GM19372 (cell line): ENCODE measurements around the gene RBM47.
"Not testable (repeated sequence)": the region's sequence is repeated elsewhere in the genome, so short reads cannot be mapped to it uniquely, and the experiment has no call there.

Experiments used
- ATAC-seq: cut with Tn5 transposase; IDR thresholded peaks from one replicate; pipeline ENCODE4 v1.9.1; 2021; ENCODE audit warnings: mild to moderate bottlenecking, low read depth, moderate library complexity; ENCODE audit not compliant: unreplicated experiment

RBM47 gene

DNA sequence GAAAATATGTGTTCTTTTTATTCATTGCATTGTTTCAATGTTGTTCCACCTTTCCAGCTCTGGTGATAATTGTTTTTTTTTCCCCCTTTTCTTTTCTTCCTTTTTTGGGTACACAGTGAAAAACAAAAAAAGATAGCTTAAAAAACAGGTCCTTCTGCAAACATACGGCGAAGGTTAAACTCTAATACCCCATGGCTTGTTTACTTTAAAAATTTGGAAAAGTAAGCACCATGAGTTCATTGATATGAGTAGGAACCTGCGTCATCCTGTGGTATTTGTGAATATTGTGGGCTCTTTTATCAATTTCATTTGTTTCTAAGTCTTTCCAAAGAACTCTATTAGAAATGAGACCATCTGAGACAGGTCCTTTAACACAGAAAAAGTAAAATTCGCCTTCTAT lies 171.0 kb downstream of the RBM47 start:
- ATAC-seq = no peak

DNA sequence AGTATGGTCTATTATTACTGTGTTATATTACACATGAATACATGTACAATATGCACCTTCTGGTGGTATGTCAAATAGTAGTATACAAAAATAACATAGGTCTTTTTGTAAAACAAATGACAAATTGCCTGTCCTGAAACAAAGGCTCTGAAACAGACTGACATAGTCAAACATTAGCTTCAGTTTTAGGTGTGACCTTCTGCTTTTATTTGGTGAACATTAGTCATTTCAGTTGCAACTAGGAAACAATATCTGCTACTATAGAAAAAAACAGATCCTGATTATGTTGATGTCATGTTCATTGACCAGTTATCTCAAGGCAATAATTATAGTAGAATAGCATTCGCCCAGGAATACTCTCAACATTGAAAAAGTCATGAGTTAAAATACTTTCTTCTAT lies 171.6 kb downstream of the RBM47 start:
- no peak for ATAC-seq

DNA sequence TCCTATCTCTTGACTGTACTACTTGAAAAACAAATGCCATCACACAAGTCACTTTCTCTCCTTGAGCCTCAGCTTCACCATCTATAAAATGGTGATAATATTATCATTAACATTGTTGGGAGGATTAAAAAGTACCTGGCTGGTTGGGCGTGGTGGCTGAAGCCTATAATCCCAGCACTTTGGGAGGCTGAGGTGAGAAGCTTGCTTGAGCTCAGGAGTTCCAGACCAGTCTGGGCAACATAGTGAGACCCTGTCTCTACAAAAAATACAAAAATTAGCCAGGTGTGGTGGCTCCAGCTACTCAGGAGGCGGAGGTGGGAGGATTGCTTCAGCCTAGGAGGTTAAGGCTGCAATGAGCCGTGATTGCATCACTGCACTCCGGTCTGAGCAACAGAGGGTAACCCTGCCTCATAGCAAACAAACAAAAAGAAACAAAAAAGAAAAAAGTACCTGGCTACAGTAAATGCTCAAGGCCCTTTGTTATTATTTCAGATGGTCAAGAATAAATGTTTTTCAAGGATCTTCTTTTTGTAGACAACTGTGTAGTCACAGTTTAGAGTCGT lies 174.2 kb downstream of the RBM47 start:
- no peak for ATAC-seq

DNA sequence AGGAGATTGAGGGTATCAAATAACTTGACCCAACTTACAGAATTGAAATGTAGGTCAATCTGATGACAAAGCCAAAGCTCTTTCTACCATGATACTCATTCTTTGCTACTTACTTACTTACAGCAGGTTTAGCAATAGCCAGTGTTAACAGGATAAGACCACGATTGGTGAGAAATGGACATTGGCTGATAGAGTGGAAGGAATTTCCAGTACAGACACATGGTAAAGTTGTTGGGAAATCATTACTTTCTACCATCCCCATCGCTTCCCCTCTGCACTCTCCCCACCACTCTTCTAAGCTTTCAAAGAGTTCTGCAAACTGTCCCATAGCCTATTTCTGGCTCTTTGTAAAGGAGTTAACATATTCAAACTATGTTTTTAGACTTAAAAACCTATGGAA lies 174.8 kb downstream of the RBM47 start:
- no peak for ATAC-seq

DNA sequence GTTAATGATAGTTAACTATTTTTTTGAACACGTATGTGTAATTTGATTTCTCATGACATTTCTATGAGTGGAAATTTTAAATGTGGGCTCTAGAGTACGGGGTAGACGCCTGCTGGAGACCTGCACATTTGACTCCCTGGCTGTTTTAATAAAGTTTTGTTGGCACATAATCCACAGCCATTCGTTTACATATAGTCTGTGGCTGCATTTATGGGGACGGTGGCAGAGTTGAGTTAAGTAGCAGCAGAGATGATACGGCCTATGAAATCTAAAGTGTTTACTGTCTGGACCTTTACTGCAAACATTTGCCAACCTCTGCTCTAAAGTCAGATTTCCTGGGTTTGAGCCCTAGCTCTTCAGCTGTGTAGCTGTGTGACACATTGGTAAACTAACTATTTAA lies 175.8 kb downstream of the RBM47 start:
- no peak for ATAC-seq

DNA sequence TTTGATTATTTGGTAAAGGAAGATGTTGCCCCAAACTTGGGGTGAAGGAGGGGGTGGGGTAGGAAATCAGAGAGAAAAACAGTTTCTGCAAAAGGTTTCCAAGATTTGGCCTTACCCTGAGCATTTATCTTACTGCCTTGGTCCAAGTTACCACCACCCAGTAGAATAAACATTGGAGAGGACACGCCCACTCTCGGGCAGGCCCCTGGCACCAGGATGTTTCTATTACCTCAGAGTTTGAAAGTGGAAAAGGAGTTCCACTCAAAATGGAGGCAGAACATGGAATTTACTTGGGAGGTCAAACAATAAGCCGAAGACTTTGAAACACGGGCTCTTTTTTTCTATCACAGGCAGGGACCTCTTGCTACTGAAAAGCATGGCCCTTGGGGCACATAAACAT lies 180.8 kb downstream of the RBM47 start:
- ATAC-seq = no peak

DNA sequence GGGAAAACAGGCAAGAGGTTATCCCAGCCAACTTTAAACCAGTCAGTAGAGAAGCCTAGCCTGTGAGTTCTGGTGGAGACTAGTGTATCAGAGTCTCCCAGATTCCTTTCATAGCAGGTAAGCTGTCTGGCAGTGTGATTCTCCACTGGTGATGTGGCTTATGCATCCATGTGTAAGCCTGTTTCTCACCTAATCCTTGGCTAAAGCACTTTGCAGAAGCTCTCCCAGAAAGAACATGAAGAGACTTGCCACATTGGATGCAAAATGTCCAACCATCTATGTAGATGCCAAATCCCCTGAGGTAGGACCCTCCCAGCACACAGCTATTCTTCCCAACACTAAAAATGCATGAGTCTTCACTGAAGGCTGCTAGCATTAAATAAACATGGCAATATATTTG lies 182.8 kb downstream of the RBM47 start:
- ATAC-seq = no peak

DNA sequence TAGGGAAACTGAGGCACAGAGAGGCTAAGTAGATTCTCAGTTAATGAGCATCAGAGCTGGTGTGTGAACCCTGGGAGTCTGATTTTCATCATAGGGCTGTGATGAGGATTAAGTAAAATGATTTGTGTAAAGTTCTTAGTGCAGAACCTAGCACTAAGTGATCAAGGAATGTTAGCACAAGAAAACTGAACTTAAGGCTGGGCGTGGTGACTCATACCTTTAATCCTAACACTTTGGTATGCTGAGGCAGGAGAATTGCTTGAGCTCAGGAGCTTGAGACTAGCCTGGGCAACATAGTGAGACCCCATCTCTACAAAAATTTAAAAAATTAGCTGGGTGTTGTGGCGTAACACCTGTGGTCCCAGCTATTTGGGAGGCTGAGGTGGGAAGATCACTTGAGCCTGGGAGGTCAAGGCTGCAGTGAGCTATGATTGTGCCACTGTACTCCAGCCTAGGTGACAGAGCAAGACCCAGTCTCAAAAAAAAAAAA lies 183.4 kb downstream of the RBM47 start:
- ATAC-seq = not testable (repeated sequence)

DNA sequence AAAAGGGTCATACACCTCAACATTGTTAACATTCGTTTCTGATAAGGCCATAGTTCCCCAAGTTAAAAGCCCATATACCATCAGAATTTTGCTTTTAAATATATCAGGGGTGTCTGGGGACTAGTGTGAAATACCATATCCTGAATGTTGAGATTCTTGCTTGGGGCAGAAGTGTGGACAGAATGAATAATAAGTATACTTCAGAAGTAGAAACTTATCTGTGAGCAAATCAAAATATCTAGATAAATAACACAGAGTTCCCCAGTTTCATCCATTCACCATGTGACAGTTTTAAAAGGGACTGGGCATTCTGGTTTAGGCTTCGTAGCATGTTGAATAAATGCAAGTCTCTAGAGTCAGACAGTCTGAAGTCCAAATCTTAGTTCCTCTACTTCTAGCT lies 184.0 kb downstream of the RBM47 start:
- no peak for ATAC-seq

DNA sequence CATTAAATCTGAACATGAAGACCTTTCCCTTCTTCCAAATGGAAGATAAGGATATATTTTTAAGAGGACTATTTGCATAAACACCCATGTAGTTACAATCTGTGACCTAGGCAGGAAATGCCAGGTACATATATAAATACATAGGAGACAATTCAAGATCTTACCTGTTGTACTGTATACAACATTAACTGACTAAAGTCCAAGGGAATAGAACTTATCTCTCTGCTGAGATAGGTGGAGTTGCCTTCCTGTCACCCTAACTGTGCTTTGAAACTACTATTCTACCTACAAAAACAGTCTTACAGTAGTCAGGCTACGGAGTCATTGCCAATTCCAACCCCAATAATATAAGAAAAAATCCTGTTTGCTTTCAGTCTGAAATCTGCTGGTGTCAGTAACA lies 188.2 kb downstream of the RBM47 start:
- ATAC-seq = no peak

DNA sequence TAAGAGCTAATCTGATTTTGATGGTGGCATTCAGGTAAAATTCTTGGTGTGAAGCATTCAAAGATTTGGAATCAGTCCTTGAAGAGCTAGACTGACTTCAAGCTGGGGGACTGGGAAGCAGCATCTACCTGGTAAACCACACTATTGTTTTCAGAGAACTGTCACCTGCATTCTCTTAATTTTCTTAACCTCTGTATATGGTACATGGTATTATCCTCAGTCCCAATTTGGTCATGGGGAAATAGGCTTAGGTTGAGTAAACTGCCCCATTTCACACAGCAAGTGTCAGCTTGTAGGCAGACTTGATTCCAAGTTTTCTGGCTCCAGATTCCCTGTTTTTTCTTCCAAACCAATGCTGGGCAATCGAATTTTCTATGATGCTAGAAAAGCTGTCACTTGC lies 190.1 kb downstream of the RBM47 start:
- no peak for ATAC-seq

DNA sequence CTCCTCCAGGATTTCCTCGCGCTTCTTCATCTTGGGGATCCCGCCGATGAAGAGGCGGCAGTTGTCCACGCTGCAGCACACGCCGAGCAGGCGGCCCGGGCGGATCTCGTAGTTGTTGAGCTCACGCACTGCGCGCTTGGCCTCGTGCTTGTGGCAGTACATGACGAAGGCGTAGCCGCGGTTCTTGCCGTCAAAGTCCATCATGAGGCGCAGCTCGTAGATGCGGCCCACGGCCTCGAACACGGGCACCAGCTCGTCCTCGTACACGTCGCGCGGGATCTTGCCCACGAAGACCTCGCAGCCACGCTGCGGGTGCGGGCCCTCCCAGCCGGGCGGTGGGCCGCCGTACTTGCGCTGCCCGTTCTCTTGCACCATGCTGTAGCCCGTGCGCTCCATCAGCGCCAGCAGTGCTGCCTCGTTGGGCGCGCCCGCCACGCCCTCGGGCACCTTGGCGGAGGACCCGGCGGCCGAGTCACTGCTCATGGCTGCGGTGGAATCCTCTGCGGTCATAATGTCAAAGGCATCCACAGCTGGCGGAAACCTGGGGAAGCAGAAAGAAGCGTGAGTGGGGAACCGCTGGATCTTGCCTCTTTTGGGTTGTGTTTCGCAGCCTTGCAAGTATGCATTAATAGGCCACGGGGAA lies 191.2 kb downstream of the RBM47 start:
- no peak for ATAC-seq

DNA sequence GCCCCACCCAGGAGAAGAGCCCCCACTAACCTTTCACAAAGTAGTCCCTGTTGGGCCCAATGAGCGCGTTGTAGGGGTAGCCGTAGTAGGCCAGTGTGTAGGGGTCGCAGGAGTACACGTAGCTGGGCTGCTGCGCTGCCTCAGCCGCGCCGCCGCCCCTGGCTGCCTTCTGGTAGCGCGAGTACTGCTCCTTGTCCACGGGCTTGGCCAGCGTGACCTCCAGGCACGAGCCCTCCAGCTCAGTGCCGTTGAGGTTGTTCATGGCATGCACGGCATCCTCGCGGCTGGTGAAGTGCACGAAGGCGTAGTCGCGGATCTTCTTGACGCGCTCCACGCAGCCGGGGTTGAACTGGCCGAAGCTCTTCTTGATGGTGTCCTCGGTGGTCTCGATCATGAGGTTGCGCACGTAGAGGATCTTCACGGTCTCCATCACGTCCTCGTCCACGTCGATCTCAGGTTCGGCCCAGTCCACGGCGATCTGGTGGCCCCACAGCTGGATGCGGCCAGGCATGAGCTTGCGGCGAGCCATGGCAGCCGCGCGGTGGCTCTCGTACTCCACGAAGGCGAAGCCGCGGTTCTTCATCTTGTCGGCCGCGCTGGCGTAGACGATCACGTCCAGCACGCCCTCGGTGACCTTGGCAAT lies 191.8 kb downstream of the RBM47 start:
- no peak for ATAC-seq

DNA sequence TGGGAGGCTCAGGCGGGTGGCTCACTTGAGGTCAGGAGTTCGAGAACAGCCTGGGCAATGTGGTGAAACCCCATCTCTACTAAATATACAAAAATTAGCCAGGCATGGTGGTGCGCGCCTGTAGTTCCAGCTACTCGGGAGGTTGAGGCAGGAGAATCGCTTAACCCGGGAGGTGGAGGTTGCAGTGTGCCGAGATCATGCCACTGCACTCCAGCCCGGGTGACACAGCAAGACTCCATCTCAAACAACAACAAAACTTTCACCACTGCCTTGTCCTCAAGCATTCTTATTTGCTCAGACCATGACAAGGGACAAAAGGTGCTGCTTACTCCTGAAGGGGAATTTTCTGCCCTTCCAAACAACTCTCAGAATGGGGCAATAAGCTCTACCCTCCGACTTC lies 194.4 kb downstream of the RBM47 start:
- ATAC-seq = not testable (repeated sequence)

DNA sequence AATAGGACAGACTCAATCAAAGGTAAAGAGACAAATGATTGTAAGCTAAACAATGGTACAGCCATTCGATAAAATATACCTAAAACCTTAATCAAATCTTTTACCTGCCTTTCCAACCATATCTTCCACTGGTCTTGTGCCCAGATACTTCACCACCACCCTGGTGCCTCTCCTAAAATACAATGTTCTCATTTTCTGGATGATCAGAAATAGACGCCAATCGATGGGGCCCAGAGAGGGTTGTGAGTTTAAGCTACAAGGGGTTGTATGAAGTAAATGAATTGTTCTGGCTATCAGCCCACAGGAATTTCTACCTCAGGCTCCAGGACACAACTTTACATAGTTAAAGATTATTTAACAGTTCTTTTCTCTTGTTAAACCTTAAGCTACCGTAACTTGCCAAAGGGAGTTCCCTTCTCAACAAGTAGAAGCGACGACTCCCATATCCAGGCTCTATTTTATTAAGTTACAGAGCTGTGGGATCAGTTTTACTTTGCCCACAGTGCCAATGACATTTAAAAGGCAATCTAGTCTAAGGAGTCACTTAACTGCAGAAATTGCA lies 195.5 kb downstream of the RBM47 start:
- no peak for ATAC-seq

DNA sequence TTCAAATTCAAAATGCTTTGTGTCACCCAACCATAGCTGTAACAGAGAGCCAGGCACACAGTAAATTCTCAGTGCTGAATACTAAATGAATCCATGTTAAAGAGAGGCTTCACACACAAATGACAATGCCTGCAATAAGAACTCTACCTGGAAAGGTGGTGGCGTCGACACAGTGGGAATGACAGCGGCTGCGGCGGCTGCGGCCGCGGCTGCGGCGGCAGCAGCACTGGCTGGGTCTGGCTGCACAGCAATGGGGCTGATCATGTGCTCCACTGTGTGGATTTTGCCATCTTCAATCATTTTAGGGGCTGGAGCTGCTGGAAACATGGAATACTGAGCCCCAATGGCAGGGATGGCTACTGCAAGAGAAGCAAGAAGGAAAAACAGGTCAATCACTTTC lies 197.2 kb downstream of the RBM47 start:
- ATAC-seq = no peak

DNA sequence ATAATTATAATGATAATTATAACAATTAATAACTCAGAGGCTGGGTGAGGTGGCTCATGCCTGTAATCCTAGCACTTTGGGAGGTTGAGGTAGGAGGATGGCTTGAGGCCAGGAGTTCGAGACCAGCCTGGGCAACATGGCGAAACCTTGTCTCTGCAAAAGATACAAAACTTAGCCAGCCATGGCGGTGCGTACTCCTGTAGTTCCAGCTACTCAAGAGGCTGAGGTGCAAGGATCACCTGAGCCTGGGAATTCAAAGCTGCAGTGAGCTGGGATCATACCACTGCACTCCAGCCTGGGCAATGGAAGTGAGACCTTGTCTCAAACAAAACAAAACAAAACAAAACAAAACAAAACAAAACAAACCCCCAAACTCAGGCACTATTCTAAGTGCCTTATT lies 201.8 kb downstream of the RBM47 start:
- not testable (repeated sequence) for ATAC-seq

DNA sequence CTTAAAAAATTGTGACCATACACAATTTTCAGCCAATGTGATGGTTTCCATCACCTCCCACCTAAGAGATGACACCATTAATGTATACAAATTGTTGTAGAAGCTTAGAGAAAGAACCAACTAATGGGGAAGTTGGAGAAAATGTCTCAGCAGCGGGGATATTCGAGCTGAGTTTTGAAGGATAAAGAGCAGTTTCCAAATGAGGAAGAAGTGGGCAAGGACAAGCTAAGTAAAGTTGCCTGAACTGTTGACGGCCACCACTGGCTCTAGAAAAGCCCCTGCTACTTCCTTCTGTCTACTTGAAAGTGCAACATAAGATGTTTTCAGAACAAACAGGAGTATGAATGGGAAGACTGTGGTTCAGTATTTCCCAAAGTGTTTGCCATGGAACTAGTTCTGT lies 202.5 kb downstream of the RBM47 start:
- ATAC-seq = no peak

DNA sequence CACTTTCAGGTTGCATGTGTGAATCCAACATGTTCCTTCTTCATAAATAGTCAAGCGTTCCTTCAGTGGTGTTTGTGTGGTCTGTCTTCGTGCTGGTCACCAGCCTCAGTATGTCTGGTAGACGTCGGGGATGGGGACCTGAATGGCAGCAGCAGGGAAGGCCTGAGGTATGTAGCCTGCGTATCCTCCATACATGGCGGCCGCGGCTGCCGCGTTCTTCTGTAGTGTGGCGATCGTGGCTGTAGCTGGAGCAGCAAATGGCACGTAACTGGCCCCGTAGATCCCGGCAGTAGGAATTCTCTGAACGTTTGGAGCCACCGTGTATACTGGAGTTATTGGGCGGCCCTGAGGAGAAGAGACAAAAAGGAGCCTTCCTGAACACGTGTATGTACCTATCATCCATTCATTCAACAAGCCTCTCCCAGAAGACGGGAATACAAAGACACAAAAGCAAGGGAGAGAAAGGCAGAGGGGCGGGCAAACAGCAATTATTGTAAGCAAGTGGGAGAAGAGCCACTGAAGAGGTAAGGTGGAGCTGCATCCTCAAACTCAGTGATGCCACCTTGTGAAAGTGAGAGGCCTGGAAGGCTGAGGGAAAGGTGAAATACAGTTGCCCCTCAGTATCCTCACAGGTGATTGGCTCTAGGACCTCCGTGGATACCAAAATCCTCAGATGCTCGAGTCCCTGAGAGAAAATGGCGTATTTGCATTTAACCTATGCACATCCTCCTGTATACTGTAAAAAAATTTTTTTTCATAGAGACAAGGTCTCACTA lies 203.7 kb downstream of the RBM47 start:
- no peak for ATAC-seq

DNA sequence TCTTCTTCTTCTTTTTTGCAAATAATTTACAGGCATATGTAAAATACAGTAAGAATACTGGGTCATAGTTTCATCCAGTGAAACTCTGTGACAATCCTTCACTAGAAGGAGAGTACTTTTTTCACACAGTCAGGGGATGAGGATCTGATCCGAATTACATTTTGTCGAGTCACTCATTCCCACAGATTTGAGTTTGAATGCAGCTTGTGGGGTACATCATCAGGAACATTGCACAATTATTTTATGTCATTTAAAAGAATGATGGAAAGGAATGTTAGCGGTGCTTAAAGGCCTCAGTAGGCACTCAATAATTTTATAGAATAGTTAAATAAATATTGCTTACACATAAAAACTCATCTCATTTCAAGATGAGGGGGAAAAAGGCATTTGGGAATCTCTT lies 205.9 kb downstream of the RBM47 start:
- ATAC-seq = no peak
